Mucosa of rectum (tissue), 2 donors: ENCODE results near the gene ATRNL1.

ENCODE experiments used
- H3K27ac ChIP-seq, 2 donors: one replicate each; pipeline ENCODE4 v1.7.0; 2013; ENCODE audit warnings: inconsistent platforms in 2 of 2, low read depth in 2 of 2, low read length in 2 of 2
- H3K27me3 ChIP-seq, 2 donors: one replicate each; pipeline ENCODE4 v1.7.0; 2013; ENCODE audit warnings: low read length in 2 of 2; ENCODE audit not compliant: control insufficient read depth in 2 of 2, insufficient read depth in 2 of 2
- H3K36me3 ChIP-seq, 2 donors: one replicate each; pipeline ENCODE4 v1.7.0; 2013; ENCODE audit warnings: low read length in 2 of 2; ENCODE audit not compliant: control insufficient read depth in 2 of 2, insufficient read depth in 2 of 2
- H3K4me1 ChIP-seq, 2 donors: one replicate each; pipeline ENCODE4 v1.7.0; 2013; ENCODE audit warnings: low read length in 2 of 2, mild to moderate bottlenecking in 1 of 2; ENCODE audit not compliant: control insufficient read depth in 2 of 2, insufficient read depth in 2 of 2
- H3K4me3 ChIP-seq, 2 donors: one replicate each; pipeline ENCODE4 v1.7.0; 2013; ENCODE audit warnings: low read length in 2 of 2
- H3K9ac ChIP-seq, 2 donors: one replicate each; pipeline ENCODE4 v1.7.0; 2013; ENCODE audit warnings: low read length in 2 of 2, low read depth in 1 of 2, mild to moderate bottlenecking in 1 of 2
- H3K9me3 ChIP-seq, 2 donors: one replicate each; pipeline ENCODE4 v1.7.0; 2013; ENCODE audit warnings: low read length in 2 of 2; ENCODE audit not compliant: control insufficient read depth in 2 of 2
- donor health status: healthy.
- donor health status: Normal muscosa, but diverticular disease.

ATRNL1 gene

GRCh38 chr10:115052226-115052625 is 40.9 kb upstream of the ATRNL1 start:
- Histone ChIP-seq H3K27ac (no peak overlapping the region), H3K9ac (no peak overlapping the region), H3K36me3 (no peaks in the 10 kb centered on the region), H3K27me3 (no peaks in the 10 kb centered on the region), H3K4me3 (no peak overlapping the region), H3K4me1 (no peaks in the 10 kb centered on the region), H3K9me3 (no peaks in the 10 kb centered on the region)

GRCh38 chr10:115052728-115053127 is 40.4 kb upstream of the ATRNL1 start:
- H3K36me3 ChIP-seq, result no peaks in the 10 kb centered on the region
- no peaks in the 10 kb centered on the region for H3K4me1 ChIP-seq
- H3K9ac ChIP-seq, result no peak overlapping the region
- no peak overlapping the region for H3K4me3 ChIP-seq
- H3K27me3 ChIP-seq, result no peaks in the 10 kb centered on the region
- no peaks in the 10 kb centered on the region for H3K9me3 ChIP-seq
- H3K27ac ChIP-seq, result no peak overlapping the region

DNA sequence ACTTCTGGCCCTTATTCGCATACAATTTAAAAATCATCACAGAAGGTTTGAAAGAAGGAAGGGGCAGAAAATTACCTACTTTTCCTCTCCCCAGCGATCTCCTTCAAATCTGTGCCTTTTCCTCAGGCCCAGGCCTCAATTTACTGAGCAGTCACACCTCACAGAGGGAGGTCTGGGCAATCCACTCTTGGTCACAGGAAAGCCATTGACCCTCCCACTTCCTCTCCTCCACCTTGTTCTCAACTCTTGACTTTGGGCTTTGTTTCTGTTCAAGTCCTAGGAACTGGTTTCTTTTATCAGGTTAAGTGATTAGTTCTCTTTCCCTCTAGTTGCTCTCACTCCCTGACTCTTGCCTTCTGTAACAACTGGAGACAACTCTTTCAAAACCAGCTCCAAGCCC is 37.0 kb upstream of the ATRNL1 start:
- Histone ChIP-seq H3K4me3 (no peak overlapping the region), H3K27ac (no peak overlapping the region)

DNA sequence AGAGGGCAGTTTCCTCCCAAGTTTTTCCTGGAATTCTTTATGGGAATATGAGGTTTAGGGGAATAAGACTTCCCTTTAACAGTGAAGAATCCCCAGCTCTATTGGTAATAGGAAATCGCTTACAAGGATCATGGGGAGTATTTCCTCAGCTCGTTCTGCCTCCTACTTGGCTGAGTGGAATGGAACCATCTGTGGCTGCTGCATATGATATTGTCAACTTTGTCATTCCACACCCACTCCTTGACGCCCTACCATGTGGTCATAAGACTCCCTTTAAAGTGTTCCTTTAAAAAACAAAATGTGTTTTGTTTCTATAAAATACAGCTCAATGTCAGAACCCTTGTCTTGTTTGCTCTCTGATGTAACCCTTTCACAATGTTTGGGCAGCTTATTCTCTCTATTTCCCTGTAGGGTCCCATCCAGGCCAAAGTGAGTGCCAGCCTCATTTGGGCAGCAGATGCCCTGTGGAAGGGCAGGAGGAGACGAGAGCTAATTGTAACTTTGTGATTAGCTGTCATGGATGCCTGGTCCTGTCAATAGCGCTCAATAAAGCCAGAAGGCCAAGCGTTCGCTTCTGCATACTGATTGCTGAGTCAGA is 33.8 kb upstream of the ATRNL1 start:
- no peak overlapping the region for H3K27ac ChIP-seq
- H3K4me3 ChIP-seq, result no peak overlapping the region
- H3K9me3 ChIP-seq, result no peaks in the 10 kb centered on the region
- H3K36me3 ChIP-seq, result no peaks in the 10 kb centered on the region
- no peaks in the 10 kb centered on the region for H3K27me3 ChIP-seq
- H3K4me1 ChIP-seq, result no peaks in the 10 kb centered on the region
- H3K9ac ChIP-seq, result no peak overlapping the region

More for the DNA sequence above, 37.0 kb upstream of the ATRNL1 start:
- Histone ChIP-seq H3K4me1 (no peaks in the 10 kb centered on the region), H3K9me3 (no peaks in the 10 kb centered on the region), H3K36me3 (no peaks in the 10 kb centered on the region), H3K27me3 (no peaks in the 10 kb centered on the region), H3K9ac (no peak overlapping the region)

- H3K4me3 ChIP-seq, result no peak overlapping the region
- no peaks in the 10 kb centered on the region for H3K4me1 ChIP-seq
- no peaks in the 10 kb centered on the region for H3K9me3 ChIP-seq
- no peaks in the 10 kb centered on the region for H3K27me3 ChIP-seq
- no peak overlapping the region for H3K9ac ChIP-seq
- H3K27ac ChIP-seq, result no peak overlapping the region
- H3K36me3 ChIP-seq, result no peaks in the 10 kb centered on the region
Measured at GRCh38 chr10:115063701-115064658, 29.2 kb upstream of the ATRNL1 start.

DNA sequence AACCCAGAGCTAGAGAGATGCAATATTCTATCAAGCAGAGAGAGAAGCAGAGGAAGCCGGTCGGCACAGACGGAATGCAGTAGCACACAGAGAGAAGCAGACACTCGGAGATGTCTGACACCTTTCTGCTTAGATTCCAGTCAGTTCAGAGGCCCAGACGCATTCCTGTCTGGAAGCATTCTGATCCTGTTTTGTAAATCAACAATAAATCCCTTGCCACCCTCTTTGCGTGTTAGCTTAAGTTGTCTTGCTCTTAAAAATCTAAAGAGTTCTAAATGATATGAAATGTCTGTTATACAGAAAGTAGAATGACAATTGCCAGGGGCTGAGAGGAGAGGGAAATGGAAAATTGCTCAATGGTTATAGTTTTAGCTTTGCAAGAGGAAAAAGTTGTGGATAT is 27.4 kb upstream of the ATRNL1 start:
- Histone ChIP-seq H3K27ac (no peak overlapping the region), H3K4me3 (no peak overlapping the region), H3K9ac (no peak overlapping the region), H3K36me3 (no peaks in the 10 kb centered on the region), H3K9me3 (no peaks in the 10 kb centered on the region), H3K4me1 (no peaks in the 10 kb centered on the region), H3K27me3 (no peaks in the 10 kb centered on the region)

GRCh38 chr10:115066528-115066927 is 26.6 kb upstream of the ATRNL1 start:
- Histone ChIP-seq H3K9ac (no peak overlapping the region), H3K27ac (no peak overlapping the region), H3K9me3 (no peaks in the 10 kb centered on the region), H3K4me3 (no peak overlapping the region), H3K4me1 (no peaks in the 10 kb centered on the region), H3K27me3 (no peaks in the 10 kb centered on the region), H3K36me3 (no peaks in the 10 kb centered on the region)

- H3K4me1 ChIP-seq, result no peaks in the 10 kb centered on the region
- H3K27ac ChIP-seq, result no peak overlapping the region
- H3K4me3 ChIP-seq, result no peak overlapping the region
- no peaks in the 10 kb centered on the region for H3K36me3 ChIP-seq
- no peaks in the 10 kb centered on the region for H3K27me3 ChIP-seq
- H3K9ac ChIP-seq, result no peak overlapping the region
- no peaks in the 10 kb centered on the region for H3K9me3 ChIP-seq
Measured at GRCh38 chr10:115073796-115074195, 19.4 kb upstream of the ATRNL1 start.

GRCh38 chr10:115082506-115082905 is 10.7 kb upstream of the ATRNL1 start:
- Histone ChIP-seq H3K4me3 (no peak overlapping the region), H3K36me3 (no peaks in the 10 kb centered on the region), H3K9me3 (no peaks in the 10 kb centered on the region), H3K9ac (no peak overlapping the region), H3K27me3 (no peaks in the 10 kb centered on the region), H3K4me1 (no peaks in the 10 kb centered on the region), H3K27ac (no peak overlapping the region)

- no peak overlapping the region for H3K27ac ChIP-seq
- H3K27me3 ChIP-seq, result no peaks in the 10 kb centered on the region
Measured at GRCh38 chr10:115084277-115084850, 8.8 kb upstream of the ATRNL1 start.

More at GRCh38 chr10:115084277-115084850, 8.8 kb upstream of the ATRNL1 start:
- Histone ChIP-seq H3K4me3 (no peak overlapping the region), H3K36me3 (no peaks in the 10 kb centered on the region), H3K9ac (no peak overlapping the region), H3K4me1 (no peaks in the 10 kb centered on the region), H3K9me3 (no peaks in the 10 kb centered on the region)
